Mucosa of descending colon (tissue), 3 donors: ENCODE data around the gene AKAP17A. TPM values are rescaled to one million over a fixed set of nuclear protein-coding genes. Genes with fewer than 3 reads are reported as not detected.

Experiments used
- ATAC-seq: fragments of 200-7000 bp; cut with Tn5 transposase; one replicate; pipeline ENCODE4 v1.9.1; 2020; ENCODE audit warnings: mild to moderate bottlenecking, moderate library complexity
- DNase-seq, 3 donors: peaks; one replicate each; pipeline ENCODE4 v3.0.0-alpha.2; 2020
- H3K36me3 ChIP-seq: fragments of 200-600 bp; one replicate; pipeline ENCODE4 v1.8.0; 2021; ENCODE audit warnings: low read depth, mild to moderate bottlenecking
- H3K4me1 ChIP-seq: fragments of 200-600 bp; one replicate; pipeline ENCODE4 v1.8.0; 2021; ENCODE audit warnings: low read depth, mild to moderate bottlenecking
- H3K4me3 ChIP-seq: fragments of 200-600 bp; one replicate; pipeline ENCODE4 v1.8.0; 2021; ENCODE audit warnings: mild to moderate bottlenecking
- H3K9me3 ChIP-seq: fragments of 200-600 bp; one replicate; pipeline ENCODE4 v1.8.0; 2021; ENCODE audit warnings: mild to moderate bottlenecking
- CTCF ChIP-seq: fragments of 200-600 bp; IDR thresholded peaks from one replicate; pipeline ENCODE4 v1.8.0; 2022; ENCODE audit warnings: antibody characterized with exemption, mild to moderate bottlenecking
- intact Hi-C, 2 donors: fragments of 100-400 bp; cut with DNase I in 1 of 2; cut with micrococcal nuclease in 1 of 2; formaldehyde crosslinking; loops; one replicate each; pipeline versions ENCODE4 v1.11.0 to v1.11.1; 2022; cut with DNase I, micrococcal nuclease
- total RNA-seq, 3 donors: library from RNA; stranded (reverse); fragmentation: NEBNext Ultra II Directional in 2 of 3; extraction: Animal tissue kit (Norgen Biotek cat#: 25700) in 2 of 3; gene quantifications; one replicate each; pipeline versions ENCODE4 v1.2.1 to v1.2.4, GENCODE V29; 2021 to 2023
- donor health status: DM: no; HTN: no; CAD: no; lungs with moderate emphysema.
- donor health status: DM: no; HTN: no; CAD: no.
- donor health status: DM: no; HTN: yes; CAD: no.

Gene AKAP17A
- total RNA-seq, 3 donors from 2014 or later, result 40.8 to 46.2 (median 42.3) TPM

- H3K36me3 ChIP-seq, result no peaks in the 10 kb centered on the region
- intact Hi-C loops, result no loop called here
- no peak overlapping the region for H3K4me3 ChIP-seq
- no peak for ATAC-seq
- TF ChIP-seq CTCF, result no peak
- DNase-seq, result no peak
- H3K9me3 ChIP-seq, result no peaks in the 10 kb centered on the region
- H3K4me1 ChIP-seq, result no peaks in the 10 kb centered on the region
These were observed 17.9 kb downstream of the AKAP17A start for GRCh38 chrX:1609311-1609710.

DNA sequence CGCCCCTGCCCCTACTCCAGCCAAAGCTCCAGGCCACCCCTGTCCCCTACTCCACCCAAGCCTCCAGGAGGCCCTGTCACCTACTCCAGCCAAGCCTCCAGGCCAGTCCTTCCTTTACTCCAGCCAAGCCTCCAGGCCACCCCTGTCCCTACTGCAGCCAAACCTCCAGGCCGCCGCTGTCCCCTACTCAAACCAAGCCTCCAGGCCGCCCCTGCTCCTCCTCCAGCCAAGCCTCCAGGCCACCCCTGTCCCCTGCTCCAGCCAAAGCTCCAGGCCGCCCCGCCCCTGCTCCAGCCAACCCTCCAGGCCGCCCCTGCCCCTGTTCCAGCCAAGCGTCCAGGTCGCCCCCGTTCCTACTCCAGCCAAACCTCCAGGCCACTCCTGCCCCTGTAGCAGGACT, 18.4 kb downstream of the AKAP17A start:
- DNase-seq (no peak), ATAC-seq (no peak)
- Histone ChIP-seq H3K4me3 (no peak overlapping the region), H3K4me1 (no peaks in the 10 kb centered on the region), H3K9me3 (no peaks in the 10 kb centered on the region), H3K36me3 (no peaks in the 10 kb centered on the region)
- TF ChIP-seq CTCF, result no peak
- intact Hi-C loops, result no loop called here

DNA sequence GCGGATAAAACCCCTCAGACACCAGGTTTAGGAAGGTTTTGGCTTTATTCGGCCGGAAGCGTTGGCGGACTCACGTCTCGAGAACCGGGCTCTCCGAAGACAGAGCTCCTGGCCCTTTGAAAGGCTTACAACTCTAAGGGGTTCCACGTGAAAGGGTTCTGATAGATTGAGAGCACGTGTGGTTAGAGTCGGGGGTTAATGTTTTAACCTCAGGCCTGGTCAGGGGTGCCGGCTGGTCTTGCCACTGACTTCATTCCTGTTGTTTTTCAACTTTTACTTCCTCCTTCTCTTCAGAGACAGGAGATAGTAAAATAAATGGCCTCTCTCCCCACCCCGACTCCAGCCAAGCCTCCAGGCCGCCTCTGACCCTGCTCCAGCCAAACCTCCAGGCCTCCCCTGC, 18.8 kb downstream of the AKAP17A start:
- intact Hi-C loops, result no loop called here
- ATAC-seq, result no peak
- no peak for TF ChIP-seq CTCF

GRCh38 chrX:1610736-1611135, 19.3 kb downstream of the AKAP17A start:
- ATAC-seq (no peak), DNase-seq (no peak)
- intact Hi-C loops, result no loop called here
- Histone ChIP-seq H3K36me3 (no peaks in the 10 kb centered on the region), H3K4me3 (no peak overlapping the region), H3K9me3 (no peaks in the 10 kb centered on the region), H3K4me1 (no peaks in the 10 kb centered on the region)
- no peak for TF ChIP-seq CTCF

More for the DNA sequence above, 18.8 kb downstream of the AKAP17A start:
- no peaks in the 10 kb centered on the region for H3K9me3 ChIP-seq
- no peak for DNase-seq
- H3K4me3 ChIP-seq, result no peak overlapping the region
- H3K36me3 ChIP-seq, result no peaks in the 10 kb centered on the region
- H3K4me1 ChIP-seq, result no peaks in the 10 kb centered on the region

DNA sequence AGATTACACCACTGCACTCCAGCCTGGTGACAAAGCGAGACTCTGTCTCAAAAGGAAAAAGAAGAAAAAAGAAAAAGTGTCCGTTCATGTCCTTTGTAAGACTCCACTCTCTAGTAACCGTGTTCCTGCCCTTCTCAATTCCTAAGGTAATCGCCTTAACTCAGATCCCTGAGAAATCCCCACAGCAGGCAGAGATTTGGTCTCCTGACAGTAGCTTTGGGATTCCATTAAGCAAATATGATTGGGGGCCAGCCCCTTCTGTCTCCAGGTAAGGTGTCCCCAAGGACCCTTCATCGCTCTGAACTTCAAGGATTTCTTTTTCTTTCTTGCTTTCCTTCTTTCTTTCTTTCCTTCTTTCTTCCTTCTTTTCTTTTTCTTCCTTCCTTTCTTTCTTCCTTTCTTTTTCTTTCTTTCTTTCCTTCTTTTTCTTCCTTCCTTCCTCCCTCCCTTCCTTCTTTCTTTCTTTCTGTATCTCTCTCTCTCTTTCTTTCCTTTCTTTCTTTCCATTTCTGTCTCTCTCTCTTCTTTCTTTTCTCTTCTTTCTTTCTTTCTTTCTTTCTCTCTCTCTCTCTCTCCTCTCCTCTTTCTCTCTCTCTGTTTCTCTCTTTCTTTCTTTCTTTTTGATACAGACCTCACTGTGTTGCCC, 21.4 kb downstream of the AKAP17A start:
- TF ChIP-seq CTCF, result no peak
- H3K4me1 ChIP-seq, result no peaks in the 10 kb centered on the region
- DNase-seq (no peak), ATAC-seq (no peak)
- H3K36me3 ChIP-seq, result no peaks in the 10 kb centered on the region
- intact Hi-C loops, result no loop called here
- no peak overlapping the region for H3K4me3 ChIP-seq
- H3K9me3 ChIP-seq, result no peaks in the 10 kb centered on the region

GRCh38 chrX:1614927-1615326, 23.5 kb downstream of the AKAP17A start, which contains the start of gene ASMT:
Gene ASMT, plus strand, starts transcription at chrX:1615059. Its CDS starts 141 bp downstream, at chrX:1615200.
- TF ChIP-seq CTCF, result no peak

More at GRCh38 chrX:1614927-1615326, 23.5 kb downstream of the AKAP17A start, which contains the start of gene ASMT:
- H3K36me3 ChIP-seq, result no peaks in the 10 kb centered on the region
- no peak for DNase-seq
- H3K4me3 ChIP-seq, result no peak within 1 kb of the TSS
- no peaks in the 10 kb centered on the region for H3K4me1 ChIP-seq
- ATAC-seq, result no peak
- intact Hi-C loops, result no loop called here
- no peaks in the 10 kb centered on the region for H3K9me3 ChIP-seq
